GM12878 (cell line): Measurements from ENCODE around the gene TMEM45B. TPM values are rescaled to one million over a fixed set of nuclear protein-coding genes. Genes with fewer than 3 reads are reported as not detected.

ENCODE experiments used
- ATAC-seq: fragments of 200-7000 bp; cut with Tn5 transposase; 3 replicates; pipeline ENCODE4 v1.9.1; 2020; ENCODE audit warnings: mild to moderate bottlenecking, moderate library complexity
- BruUV-seq: library from RNA; stranded (reverse); fragments of 400-500 nt; replicated peaks from 2 replicates; lab custom pipeline; 2021; lab: Mats Ljungman, UMichigan
- CTCF ChIA-PET: fragments of 300-600 bp; sonication (Branson Sonifier 250); formaldehyde crosslinking; extraction: SDS; loops from one replicate; lab custom pipeline; 2021; ENCODE audit warnings: inconsistent platforms; lab: Yijun Ruan, JAX
- POLR2A ChIA-PET: fragments of 350-600 bp; formaldehyde crosslinking; extraction: SDS; loops from one replicate; lab custom pipeline; 2021; ENCODE audit warnings: inconsistent platforms; lab: Charles Lee
- RAD21 ChIA-PET: fragments of 300-600 bp; sonication (Branson Sonifier 250); formaldehyde crosslinking; loops from one replicate; lab custom pipeline; 2023; ENCODE audit warnings: antibody characterized with exemption; ENCODE audit not compliant: unreplicated experiment; lab: Charles Lee
- SMC1A ChIA-PET: fragments of 300-600 bp; sonication (Branson Sonifier 250); formaldehyde crosslinking; loops from one replicate; lab custom pipeline; 2023; ENCODE audit not compliant: unreplicated experiment, uncharacterized antibody; lab: Charles Lee
- DNase-seq: peaks from one replicate; pipeline ENCODE4 v3.0.0-alpha.2; 2011; ENCODE audit warnings: low read depth, low spot score
- FAIRE-seq: peaks from 3 replicates; lab custom pipeline; 2011; peaks lifted over from hg19 to GRCh38; lab: Jason Lieb, UNC
- H2AFZ ChIP-seq: 2 replicates; pipeline ENCODE4 v1.6.0; 2011; ENCODE audit warnings: low read depth, low read length, control low read depth; ENCODE audit not compliant: control insufficient read depth
- H3K27ac ChIP-seq: 2 replicates; pipeline ENCODE4 v1.5.1; 2011; ENCODE audit warnings: control low read depth; ENCODE audit not compliant: control insufficient read depth, insufficient read depth
- H3K27me3 ChIP-seq, 2 experiments: replicated peaks in 1 of 2; 2 replicates each; pipeline versions ENCODE4 v1.6.0 to v1.6.1; 2011; ENCODE audit warnings: low read length in 1 of 2; ENCODE audit not compliant: control insufficient read depth in 2 of 2, insufficient read depth in 2 of 2
- H3K36me3 ChIP-seq, 2 experiments: 2 replicates each; pipeline ENCODE4 v1.5.1; 2011; ENCODE audit warnings: low read length in 1 of 2; ENCODE audit not compliant: control insufficient read depth in 2 of 2, insufficient read depth in 2 of 2
- H3K4me1 ChIP-seq: 2 replicates; pipeline ENCODE4 v1.6.1; 2011; ENCODE audit warnings: mild to moderate bottlenecking, low read length, moderate library complexity, mixed read lengths; ENCODE audit not compliant: control insufficient read depth, insufficient read depth
- H3K4me2 ChIP-seq: 2 replicates; pipeline ENCODE4 v1.6.0; 2011; ENCODE audit warnings: control low read depth; ENCODE audit not compliant: control insufficient read depth, insufficient read depth
- H3K4me3 ChIP-seq: fragments of 200-600 bp; sonication (generic); 2 replicates; pipeline ENCODE4 v1.5.1; 2016
- H3K79me2 ChIP-seq: 2 replicates; pipeline ENCODE4 v1.6.0; 2011; ENCODE audit warnings: low read length; ENCODE audit not compliant: control insufficient read depth, insufficient read depth
- H3K9ac ChIP-seq: 2 replicates; pipeline ENCODE4 v1.8.0; 2011; ENCODE audit warnings: low read length, control low read depth, mixed read lengths; ENCODE audit not compliant: control insufficient read depth, insufficient read depth
- H3K9me3 ChIP-seq: replicated peaks from 3 replicates; pipeline ENCODE4 v1.5.1; 2011; ENCODE audit warnings: mild to moderate bottlenecking, low read length; ENCODE audit not compliant: control insufficient read depth, insufficient read depth
- H4K20me1 ChIP-seq: 2 replicates; pipeline ENCODE4 v1.6.0; 2011; ENCODE audit not compliant: control insufficient read depth, insufficient read depth
- CBX3 ChIP-seq: fragments of 200-600 bp; sonication (generic); IDR thresholded peaks from 2 replicates; pipeline ENCODE4 v1.6.1; 2016; ENCODE audit warnings: low read depth, borderline replicate concordance
- CBX5 ChIP-seq: sonication (generic); IDR thresholded peaks from 2 replicates; pipeline ENCODE4 v1.6.1; 2016; ENCODE audit warnings: low read depth, moderate library complexity, mild to moderate bottlenecking, inconsistent platforms
- CTCF ChIP-seq, 3 experiments: IDR thresholded peaks in 2 of 3; conservative IDR thresholded peaks in 1 of 3; 2 replicates each; pipeline ENCODE4 v1.5.1; 2011; ENCODE audit warnings: low read depth in 3 of 3, low read length in 3 of 3, mild to moderate bottlenecking in 3 of 3, control low read depth in 2 of 3, moderate library complexity in 2 of 3, inconsistent platforms in 1 of 3, mixed read lengths in 1 of 3; ENCODE audit not compliant: control insufficient read depth in 2 of 3, insufficient read depth in 1 of 3; ENCODE audit errors: extremely low read depth in 1 of 3
- JUND ChIP-seq: IDR thresholded peaks from 2 replicates; pipeline ENCODE4 v1.6.1; 2012; ENCODE audit warnings: low read depth, mild to moderate bottlenecking, low read length, improper control_type of control experiment, moderate library complexity
- KDM1A ChIP-seq: fragments of 200-600 bp; sonication (generic); IDR thresholded peaks from 2 replicates; pipeline ENCODE4 v1.6.1; 2016; ENCODE audit warnings: borderline replicate concordance
- KLF5 ChIP-seq: fragments of 450-650 bp; IDR thresholded peaks from 2 replicates; pipeline ENCODE4 v1.6.1; 2014; ENCODE audit warnings: mild to moderate bottlenecking; ENCODE audit not compliant: partially characterized antibody
- LARP7 ChIP-seq: fragments of 450-650 bp; IDR thresholded peaks from 2 replicates; pipeline ENCODE4 v1.6.1; 2017; ENCODE audit warnings: mild to moderate bottlenecking
- NFYB ChIP-seq: IDR thresholded peaks from 2 replicates; pipeline ENCODE4 v1.6.1; 2011; ENCODE audit warnings: low read depth, mild to moderate bottlenecking, low read length, improper control_type of control experiment, moderate library complexity; ENCODE audit not compliant: insufficient read depth
- NR2C1 ChIP-seq: fragments of 450-650 bp; IDR thresholded peaks from 2 replicates; pipeline ENCODE4 v1.6.1; 2017; ENCODE audit warnings: antibody characterized with exemption, mild to moderate bottlenecking, moderate library complexity
- NR2C2 ChIP-seq: IDR thresholded peaks from 2 replicates; pipeline ENCODE4 v1.6.1; 2011; ENCODE audit warnings: borderline replicate concordance, low read depth; ENCODE audit not compliant: control insufficient read depth, insufficient read length
- RBBP5 ChIP-seq: fragments of 200-600 bp; sonication (generic); conservative IDR thresholded peaks from 2 replicates; pipeline ENCODE4 v1.6.1; 2016
- SIX5 ChIP-seq: IDR thresholded peaks from 2 replicates; pipeline ENCODE4 v1.6.1; 2011; ENCODE audit warnings: mild to moderate bottlenecking, low read depth, low read length, moderate library complexity; ENCODE audit not compliant: severe bottlenecking
- SMAD5 ChIP-seq: IDR thresholded peaks from 2 replicates; pipeline ENCODE4 v1.6.1; 2016; ENCODE audit warnings: antibody characterized with exemption, low read depth
- SMARCA5 ChIP-seq: fragments of 450-650 bp; IDR thresholded peaks from 2 replicates; pipeline ENCODE4 v1.6.1; 2017; ENCODE audit warnings: mild to moderate bottlenecking
- SMC3 ChIP-seq: IDR thresholded peaks from 2 replicates; pipeline ENCODE4 v1.6.1; 2011; ENCODE audit warnings: low read length, improper control_type of control experiment, borderline replicate concordance
- TBL1XR1 ChIP-seq: IDR thresholded peaks from 2 replicates; pipeline ENCODE4 v1.6.1; 2012; ENCODE audit warnings: low read depth, low read length, improper control_type of control experiment
- ZBTB40 ChIP-seq: fragments of 450-650 bp; IDR thresholded peaks from 2 replicates; pipeline ENCODE4 v1.6.1; 2016; ENCODE audit warnings: mild to moderate bottlenecking, moderate library complexity, borderline replicate concordance
- ZSCAN29 ChIP-seq: fragments of 450-650 bp; IDR thresholded peaks from 2 replicates; pipeline ENCODE4 v1.6.1; 2017; ENCODE audit warnings: mild to moderate bottlenecking, moderate library complexity
- WGBS: methylation state at CpG from one replicate; pipeline ENCODE4 v1.1.6; 2016; ENCODE audit warnings: low lambda C conversion rate; ENCODE audit not compliant: insufficient replicate concordance, insufficient coverage; ENCODE audit errors: missing lambda C conversion rate; 5-methylcytosine and 5-hydroxymethylcytosine counted together
- in situ Hi-C: fragments of 300-500 bp; cut with MboI; formaldehyde crosslinking; loops from 9 replicates; pipeline ENCODE4 v1.14.3; 2018; ENCODE audit warnings: mixed read lengths
- intact Hi-C: fragments of 100-400 bp; cut with micrococcal nuclease; formaldehyde crosslinking; loops from one replicate; pipeline ENCODE4 v1.14.2; 2022; ENCODE audit not compliant: unreplicated experiment
- polyA plus RNA-seq, 11 experiments: library from polyadenylated mRNA; depleted of rRNA in 4 of 11; unstranded in 6 of 11; stranded (reverse) in 5 of 11; fragments of >200 nt; fragmentation: Nextera tagmentation in 4 of 11; fragmentation: Illumina TruSeq in 1 of 11; extraction: Ambion mirVana in 4 of 11; extraction: Trizol in 1 of 11; gene quantifications; 1 replicate in 1 of 11; 2 replicates in 10 of 11; pipeline versions ENCODE4 v1.2.1 to v1.2.3, GENCODE V29; 2011 to 2016; ENCODE audit warnings: inconsistent platforms in 2 of 11, missing spikeins in 2 of 11, low read depth in 1 of 11
- total RNA-seq, 4 experiments: library from RNA; depleted of rRNA in 3 of 4; stranded (reverse); fragments of >200 nt in 3 of 4; fragmentation: Illumina TruSeq in 1 of 4; extraction: Trizol in 1 of 4; gene quantifications; 2 replicates each; pipeline versions ENCODE4 v1.2.1 to v1.2.3, GENCODE V29; 2013 to 2021

The TMEM45B gene
- total and polyA plus RNA-seq, 10 of the 15 experiments (the other 5 are each of a cell fraction or from before 2014, with no cell fraction given) = 0.05 to 0.13 TPM; not detected in 8

- Histone ChIP-seq H4K20me1 (no peaks in the 10 kb centered on the region), H3K9ac (no peak overlapping the region), H3K27me3 (no peaks in the 10 kb centered on the region), H3K4me2 (no peak overlapping the region), H3K4me1 (no peaks in the 10 kb centered on the region), H3K36me3 (no peaks in the 10 kb centered on the region), H2AFZ (no peak overlapping the region), H3K79me2 (no peaks in the 10 kb centered on the region), H3K9me3 (no peaks in the 10 kb centered on the region), H3K4me3 (no peak overlapping the region), H3K27ac (no peak overlapping the region)
- intact Hi-C loops = no loop called here
- ATAC-seq = no peak
- whole genome bisulfite sequencing = 25% methylated on average over 2 of the region's 2 CpGs
- in situ Hi-C loops = no loop called here
- ChIA-PET RAD21 (no interaction called here), POLR2A (no interaction called here), SMC1A (interaction anchor here (0.7 kb wide), 1 partner anchor 190 kb away, joined by 3 read pairs; no protein-coding TSS in a partner anchor), CTCF (no interaction called here)
- no peak for TF ChIP-seq RBBP5
- no peak for TF ChIP-seq SMAD5
- no peak for TF ChIP-seq NFYB
- no peak for TF ChIP-seq SMC3
- TF ChIP-seq SMARCA5 = no peak
- TF ChIP-seq TBL1XR1 = no peak
- TF ChIP-seq CBX3 = no peak
- TF ChIP-seq CTCF (IDR thresholded peaks at IDR 0.05 in 2 of 3, conservative IDR thresholded peaks at IDR 0.05 in 1 of 3; ENCODE audit: control insufficient read depth in 2 of 3, extremely low read depth in 1 of 3, insufficient read depth in 1 of 3, low read depth in 3 of 3, low read length in 3 of 3) = no peak
- TF ChIP-seq NR2C1 = no peak
- TF ChIP-seq JUND = no peak
- TF ChIP-seq KLF5 = no peak
- no peak for TF ChIP-seq NR2C2
- TF ChIP-seq LARP7 = no peak
- no peak for TF ChIP-seq KDM1A
- TF ChIP-seq SIX5 = no peak
- TF ChIP-seq CBX5 = no peak
- TF ChIP-seq ZBTB40 = no peak
- TF ChIP-seq ZSCAN29 = no peak
- FAIRE-seq = no peak
- no peak for DNase-seq
- BruUV-seq = no TSS peak
Measured at GRCh38 chr11:129788278-129788677, 27.4 kb upstream of the TMEM45B start.
